Glutamatergic neuron (in vitro differentiated cells): ENCODE measurements around the gene NTF4. TPM values are rescaled to one million over a fixed set of nuclear protein-coding genes. Genes with fewer than 3 reads are reported as not detected.

Experiments
- DNase-seq: peaks from one replicate; pipeline ENCODE4 v3.0.0; 2022
- H3K27ac Mint-ChIP-seq: one replicate; pipeline ENCODE4 v1.8.0; 2020; ENCODE audit warnings: mild to moderate bottlenecking, mixed read lengths, inconsistent platforms; ENCODE audit not compliant: unreplicated experiment
- H3K27me3 Mint-ChIP-seq: one replicate; pipeline ENCODE4 v1.8.0; 2020; ENCODE audit warnings: mild to moderate bottlenecking, moderate library complexity, mixed read lengths, inconsistent platforms; ENCODE audit not compliant: unreplicated experiment
- H3K36me3 Mint-ChIP-seq: one replicate; pipeline ENCODE4 v1.8.0; 2020; ENCODE audit warnings: mild to moderate bottlenecking, mixed read lengths, inconsistent platforms; ENCODE audit not compliant: unreplicated experiment
- H3K4me1 Mint-ChIP-seq: one replicate; pipeline ENCODE4 v1.8.0; 2020; ENCODE audit warnings: mild to moderate bottlenecking, low read depth, mixed read lengths, inconsistent platforms; ENCODE audit not compliant: unreplicated experiment
- H3K4me3 Mint-ChIP-seq: one replicate; pipeline ENCODE4 v1.8.0; 2020; ENCODE audit warnings: mild to moderate bottlenecking, mixed read lengths, inconsistent platforms; ENCODE audit not compliant: unreplicated experiment
- H3K9me3 Mint-ChIP-seq: one replicate; pipeline ENCODE4 v1.8.0; 2020; ENCODE audit warnings: mild to moderate bottlenecking, moderate library complexity, mixed read lengths, inconsistent platforms; ENCODE audit not compliant: unreplicated experiment
- long read RNA-seq: library from polyadenylated mRNA; unstranded; transcript quantifications from one replicate; pipeline ENCODE4 v2.0.0, GENCODE V29; 2020; ENCODE audit not compliant: unreplicated experiment
- total RNA-seq: library from RNA; stranded (reverse); fragmentation: NEBNext Ultra II Directional; extraction: Animal tissue kit (Norgen Biotek cat#: 25700); gene quantifications from one replicate; pipeline ENCODE4 v1.2.1, GENCODE V29; 2021; ENCODE audit not compliant: unreplicated experiment
- TF ChIP-seq, protein P1 (sequence below): fragments of 200-600 bp; sonication (generic); IDR thresholded peaks from one replicate; pipeline ENCODE4 v1.5.0; 2021; ENCODE audit not compliant: partially characterized antibody, unreplicated experiment

Gene NTF4, protein sequence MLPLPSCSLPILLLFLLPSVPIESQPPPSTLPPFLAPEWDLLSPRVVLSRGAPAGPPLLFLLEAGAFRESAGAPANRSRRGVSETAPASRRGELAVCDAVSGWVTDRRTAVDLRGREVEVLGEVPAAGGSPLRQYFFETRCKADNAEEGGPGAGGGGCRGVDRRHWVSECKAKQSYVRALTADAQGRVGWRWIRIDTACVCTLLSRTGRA
- total RNA-seq = not detected
- long read RNA-seq = 0 reads

DNA sequence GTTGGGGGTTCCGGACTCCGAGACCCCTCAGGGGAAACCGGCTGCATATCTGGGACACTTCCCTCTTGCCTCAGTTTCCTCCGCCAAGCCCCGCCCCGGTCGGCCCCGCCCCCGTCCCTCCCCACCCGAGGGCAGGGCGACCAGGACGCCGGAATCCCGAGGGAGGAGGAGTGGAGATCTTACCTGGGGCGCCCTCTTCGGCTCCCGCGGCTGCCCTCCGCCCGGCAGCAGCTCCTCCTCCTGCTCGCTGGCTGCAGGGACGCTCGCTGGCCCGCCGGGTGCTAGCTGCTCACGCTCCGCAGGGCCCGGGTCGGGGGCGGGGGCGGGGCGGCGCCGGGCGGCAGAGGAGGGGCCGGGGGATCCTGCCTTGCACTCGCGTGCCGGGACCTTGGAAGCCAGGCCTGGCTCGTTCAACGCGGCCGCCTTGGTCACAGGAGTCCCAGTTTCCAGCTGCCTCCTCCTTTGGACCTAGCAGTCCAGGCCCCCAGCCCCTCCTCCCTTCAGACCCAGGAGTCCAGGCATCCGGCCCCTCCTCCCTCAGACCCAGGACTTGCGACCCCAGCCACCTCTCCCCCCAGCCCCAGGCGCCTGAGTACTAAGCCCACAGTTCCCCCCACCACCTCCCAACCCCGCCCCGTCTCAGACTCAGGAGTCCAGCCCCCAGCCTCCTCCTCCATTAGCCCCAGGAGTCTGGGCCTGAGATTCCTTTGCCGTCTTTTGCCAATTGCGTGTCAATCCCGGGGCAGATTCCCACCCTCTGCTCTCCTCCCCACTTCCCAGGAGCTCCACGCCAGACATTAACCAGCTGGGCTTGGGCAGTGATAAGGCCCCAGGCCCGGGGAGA is at the start of gene NTF4:
Gene NTF4 (minus strand): TSS at position 51 of the 844 bp plus-strand sequence. CDS start 2,821 bp downstream, outside the sequence.
- peak; percentile 74 for DNase-seq
- Mint-ChIP-seq H3K4me3 (peak within 1 kb of the TSS; percentile 49), H3K27ac (no peak within 1 kb of the TSS)

DNA sequence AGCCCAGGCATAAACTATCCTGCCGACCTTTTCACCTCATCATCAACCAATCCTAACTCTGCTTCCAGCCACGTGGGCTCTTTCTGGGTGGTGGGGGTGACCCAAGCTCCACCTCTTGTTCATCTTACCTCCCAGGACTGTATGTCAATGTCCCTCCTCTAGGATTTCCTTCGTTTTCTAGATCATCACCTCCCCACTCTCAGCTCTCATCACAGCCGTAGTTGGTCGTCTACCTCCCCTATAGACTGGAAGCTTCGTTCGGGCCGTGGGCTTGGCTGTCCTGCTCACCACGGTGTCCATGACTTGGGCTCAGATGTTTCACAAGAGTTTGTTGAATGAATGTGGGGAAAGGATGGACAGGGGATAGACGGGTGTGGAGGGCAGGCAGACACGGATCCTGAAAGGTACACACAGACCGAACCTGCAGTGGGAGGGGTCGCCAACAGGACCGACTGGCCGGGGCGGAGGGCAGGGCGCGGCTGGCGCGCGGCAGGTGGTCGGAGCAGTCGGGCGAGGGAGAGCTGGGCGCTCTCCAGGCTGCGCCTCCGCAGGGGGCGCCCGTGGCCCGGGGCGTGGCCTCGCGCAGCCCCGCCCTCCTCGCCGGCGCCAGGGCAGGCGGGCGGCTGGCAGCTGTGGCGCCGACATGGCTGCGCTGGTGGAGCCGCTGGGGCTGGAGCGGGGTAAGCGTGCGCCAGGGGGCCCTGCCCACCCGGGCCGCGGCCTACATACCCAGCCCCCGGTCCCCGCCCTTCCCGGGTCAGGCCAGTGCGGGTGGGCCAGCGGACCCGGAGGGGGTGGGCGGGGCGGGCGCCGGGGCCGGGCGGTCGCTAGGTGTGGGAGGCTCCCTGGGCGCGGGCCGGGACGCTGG is 49.4 kb upstream of the NTF4 start, which contains the start of gene LIN7B:
Gene LIN7B (plus strand): TSS at position 609 of the 868 bp plus-strand sequence. CDS start 35 bp downstream, at position 644.
- Mint-ChIP-seq H3K27ac (peak within 1 kb of the TSS; percentile 98), H3K4me1 (peaks cover 22% of the 10 kb centered on the region), H3K4me3 (peak within 1 kb of the TSS; percentile 93), H3K27me3 (peaks cover 23% of the 10 kb centered on the region), H3K9me3 (peaks cover 16% of the 10 kb centered on the region), H3K36me3 (peaks cover 8% of the 10 kb centered on the region)
- DNase-seq = peak; percentile 83
- TF ChIP-seq, protein P1, sequence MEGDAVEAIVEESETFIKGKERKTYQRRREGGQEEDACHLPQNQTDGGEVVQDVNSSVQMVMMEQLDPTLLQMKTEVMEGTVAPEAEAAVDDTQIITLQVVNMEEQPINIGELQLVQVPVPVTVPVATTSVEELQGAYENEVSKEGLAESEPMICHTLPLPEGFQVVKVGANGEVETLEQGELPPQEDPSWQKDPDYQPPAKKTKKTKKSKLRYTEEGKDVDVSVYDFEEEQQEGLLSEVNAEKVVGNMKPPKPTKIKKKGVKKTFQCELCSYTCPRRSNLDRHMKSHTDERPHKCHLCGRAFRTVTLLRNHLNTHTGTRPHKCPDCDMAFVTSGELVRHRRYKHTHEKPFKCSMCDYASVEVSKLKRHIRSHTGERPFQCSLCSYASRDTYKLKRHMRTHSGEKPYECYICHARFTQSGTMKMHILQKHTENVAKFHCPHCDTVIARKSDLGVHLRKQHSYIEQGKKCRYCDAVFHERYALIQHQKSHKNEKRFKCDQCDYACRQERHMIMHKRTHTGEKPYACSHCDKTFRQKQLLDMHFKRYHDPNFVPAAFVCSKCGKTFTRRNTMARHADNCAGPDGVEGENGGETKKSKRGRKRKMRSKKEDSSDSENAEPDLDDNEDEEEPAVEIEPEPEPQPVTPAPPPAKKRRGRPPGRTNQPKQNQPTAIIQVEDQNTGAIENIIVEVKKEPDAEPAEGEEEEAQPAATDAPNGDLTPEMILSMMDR = peak; percentile 6

More for the DNA sequence above, at the start of gene NTF4:
- peaks cover 12% of the 10 kb centered on the region for H3K4me1 Mint-ChIP-seq
- TF ChIP-seq, protein P1 = no peak
- peaks cover 5% of the 10 kb centered on the region for H3K36me3 Mint-ChIP-seq
- H3K9me3 Mint-ChIP-seq = no peaks in the 10 kb centered on the region
- H3K27me3 Mint-ChIP-seq = peaks cover 11% of the 10 kb centered on the region

DNA sequence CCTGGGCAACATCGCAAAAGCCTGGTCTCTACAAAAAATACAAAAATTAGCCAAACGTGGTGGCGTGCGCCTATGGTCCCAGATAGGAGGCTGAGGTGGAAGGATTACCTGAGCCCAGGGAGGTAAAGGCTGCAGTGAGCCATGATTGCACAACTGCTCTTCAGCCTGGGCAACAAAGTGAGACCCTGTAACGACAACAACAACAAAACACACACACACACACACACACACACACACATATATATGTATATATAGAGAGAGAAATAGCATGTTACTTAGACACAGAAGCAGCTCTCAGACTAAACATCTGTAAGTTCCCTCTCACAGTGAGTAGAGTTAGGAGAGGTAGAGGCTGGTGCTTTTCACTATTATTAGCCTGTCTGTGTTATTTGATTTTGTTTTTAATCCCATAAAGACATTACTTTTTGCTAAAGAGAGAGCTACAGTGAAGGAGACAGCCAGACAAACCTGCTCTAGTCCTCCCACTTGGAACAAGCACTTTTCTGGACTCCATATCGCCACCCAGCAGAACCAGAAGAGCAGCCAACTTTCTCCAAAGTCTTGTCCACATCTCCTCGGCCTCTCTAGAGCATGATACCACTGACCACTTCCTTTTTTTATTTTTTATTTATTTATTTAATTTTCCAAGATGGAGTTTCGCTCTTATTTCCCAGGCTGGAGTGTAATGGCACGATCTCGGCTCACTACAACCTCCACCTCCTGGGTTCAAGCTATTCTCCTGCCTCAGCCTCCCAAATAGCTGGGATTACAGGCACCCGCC is 46.8 kb upstream of the NTF4 start:
- Mint-ChIP-seq H3K9me3 (peaks cover 12% of the 10 kb centered on the region), H3K27ac (peak overlapping the region; percentile 17), H3K4me1 (peaks cover 24% of the 10 kb centered on the region), H3K36me3 (peaks cover 8% of the 10 kb centered on the region), H3K27me3 (peaks cover 18% of the 10 kb centered on the region), H3K4me3 (no peak overlapping the region)
- DNase-seq = no peak
- TF ChIP-seq, protein P1 = no peak

DNA sequence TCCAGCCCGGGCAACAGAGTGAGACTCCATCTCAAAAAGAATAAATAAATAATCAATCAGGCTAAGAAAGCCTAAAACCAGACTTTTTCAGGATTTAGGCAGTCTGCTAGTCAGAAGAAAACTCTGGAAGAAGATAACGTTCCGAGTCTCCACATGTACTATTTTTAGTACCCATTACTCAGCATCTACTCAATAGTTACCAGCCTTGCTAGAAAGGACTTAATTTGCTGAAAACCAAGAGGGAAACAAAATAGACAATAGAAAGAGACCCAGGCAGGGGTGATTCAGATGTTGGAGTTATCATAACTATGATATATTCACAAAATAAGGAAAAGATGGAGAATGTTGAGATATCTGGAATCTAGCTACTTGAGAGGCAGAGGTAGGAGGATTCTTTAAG is 45.9 kb upstream of the NTF4 start:
- Mint-ChIP-seq H3K36me3 (peaks cover 6% of the 10 kb centered on the region), H3K4me1 (peaks cover 31% of the 10 kb centered on the region), H3K27me3 (peaks cover 18% of the 10 kb centered on the region), H3K27ac (no peak overlapping the region), H3K9me3 (peaks cover 15% of the 10 kb centered on the region), H3K4me3 (peak overlapping the region; percentile 1)
- TF ChIP-seq, protein P1 = no peak
- no peak for DNase-seq
